B cell (primary cell): Measurements from ENCODE around the gene DIP2A. TPM values are rescaled to one million over a fixed set of nuclear protein-coding genes. Genes with fewer than 3 reads are reported as not detected.

Experiments used
- ATAC-seq: fragments of 200-7000 bp; cut with Tn5 transposase; one replicate; pipeline ENCODE4 v1.10.0; 2021; ENCODE audit warnings: low read depth, mild to moderate bottlenecking, moderate number of reproducible peaks, moderate library complexity
- CTCF ChIA-PET: fragments of 350-600 bp; sonication (Branson Sonifier 250); formaldehyde crosslinking; loops from one replicate; lab custom pipeline; 2021; ENCODE audit warnings: antibody characterized with exemption, inconsistent platforms; lab: Charles Lee
- POLR2A ChIA-PET: fragments of 350-600 bp; sonication (Branson Sonifier 250); formaldehyde crosslinking; loops from one replicate; lab custom pipeline; 2021; ENCODE audit warnings: antibody characterized with exemption; lab: Charles Lee
- DNase-seq: peaks from one replicate; pipeline ENCODE4 v3.0.0; 2013
- H2AFZ ChIP-seq: 2 replicates; pipeline ENCODE4 v1.6.1; 2012; ENCODE audit warnings: mild to moderate bottlenecking, low read depth, low read length; ENCODE audit not compliant: insufficient read depth, poor library complexity, severe bottlenecking
- H3K27ac ChIP-seq, 2 donors: 1 replicate in 1 of 2; 2 replicates in 1 of 2; pipeline ENCODE4 v1.5.1; 2012 to 2013; ENCODE audit warnings: low read length in 2 of 2, mild to moderate bottlenecking in 2 of 2, moderate library complexity in 1 of 2
- H3K27me3 ChIP-seq, 4 experiments: fragments of 200-600 bp in 1 of 4; sonication (generic) in 1 of 4; replicated peaks in 1 of 4; 1 replicate in 2 of 4; 2 replicates in 2 of 4; pipeline versions ENCODE4 v1.6.1 to v1.7.0; 2013 to 2016; ENCODE audit warnings: low read length in 3 of 4, mild to moderate bottlenecking in 2 of 4, mixed read lengths in 1 of 4, moderate library complexity in 1 of 4; ENCODE audit not compliant: insufficient read depth in 4 of 4, control insufficient read depth in 3 of 4; ENCODE audit errors: control extremely low read depth in 1 of 4
- H3K36me3 ChIP-seq, 2 experiments: replicated peaks in 1 of 2; 1 replicate in 1 of 2; 2 replicates in 1 of 2; pipeline versions ENCODE4 v1.6.1 to v1.7.1; 2013; ENCODE audit warnings: low read length in 1 of 2; ENCODE audit not compliant: insufficient read depth in 2 of 2, control insufficient read depth in 1 of 2; ENCODE audit errors: control extremely low read depth in 1 of 2, extremely low read depth in 1 of 2
- H3K4me1 ChIP-seq, 2 donors: fragments of 200-600 bp in 1 of 2; sonication (generic) in 1 of 2; 1 replicate in 1 of 2; 2 replicates in 1 of 2; pipeline versions ENCODE4 v1.5.1 to v1.6.1; 2013 to 2017; ENCODE audit warnings: low read length in 2 of 2; ENCODE audit not compliant: control insufficient read depth in 2 of 2, insufficient read depth in 2 of 2
- H3K4me2 ChIP-seq: replicated peaks from 2 replicates; pipeline ENCODE3; 2012; ENCODE audit warnings: mild to moderate bottlenecking, low read depth, low read length; ENCODE audit not compliant: poor library complexity, severe bottlenecking
- H3K4me3 ChIP-seq, 5 experiments: fragments of 200-600 bp in 1 of 5; sonication (generic) in 1 of 5; 1 replicate in 3 of 5; 2 replicates in 2 of 5; pipeline versions ENCODE4 v1.5.1 to v1.7.0; 2011 to 2016; ENCODE audit warnings: low read length in 4 of 5, mild to moderate bottlenecking in 4 of 5, low read depth in 2 of 5, control low read depth in 1 of 5, moderate library complexity in 1 of 5; ENCODE audit not compliant: insufficient read depth in 1 of 5; ENCODE audit errors: control extremely low read depth in 1 of 5, extremely low read depth in 1 of 5
- H3K79me2 ChIP-seq: fragments of 200-600 bp; sonication (generic); one replicate; pipeline ENCODE4 v1.6.0; 2016; ENCODE audit warnings: low read length; ENCODE audit not compliant: control insufficient read depth, insufficient read depth
- H3K9ac ChIP-seq: fragments of 200-600 bp; sonication (generic); 2 replicates; pipeline ENCODE4 v1.6.1; 2017; ENCODE audit warnings: mild to moderate bottlenecking, low read length, moderate library complexity
- H3K9me3 ChIP-seq, 3 donors: one replicate each; pipeline versions ENCODE4 v1.6.1 to v1.7.1; 2013; ENCODE audit warnings: low read length in 2 of 3; ENCODE audit not compliant: control insufficient read depth in 2 of 3, insufficient read depth in 1 of 3; ENCODE audit errors: control extremely low read depth in 1 of 3
- H4K20me1 ChIP-seq: 2 replicates; pipeline ENCODE4 v1.6.0; 2012; ENCODE audit warnings: mild to moderate bottlenecking, low read length; ENCODE audit not compliant: insufficient read depth, control insufficient read depth, poor library complexity, severe bottlenecking
- H3K27ac Mint-ChIP-seq: one replicate; pipeline ENCODE4 v1.8.0; 2021; ENCODE audit warnings: mixed read lengths
- H3K27me3 Mint-ChIP-seq: one replicate; pipeline ENCODE4 v1.8.0; 2021; ENCODE audit warnings: mixed read lengths
- H3K4me1 Mint-ChIP-seq: one replicate; pipeline ENCODE4 v1.8.0; 2021; ENCODE audit warnings: mixed read lengths
- H3K4me3 Mint-ChIP-seq: one replicate; pipeline ENCODE4 v1.8.0; 2021; ENCODE audit warnings: mixed read lengths
- H3K9me3 Mint-ChIP-seq: one replicate; pipeline ENCODE4 v1.8.0; 2022; ENCODE audit warnings: mixed read lengths; ENCODE audit not compliant: insufficient read depth
- CTCF ChIP-seq: fragments of 200-600 bp; IDR thresholded peaks from one replicate; pipeline ENCODE4 v1.8.0; 2022; ENCODE audit warnings: antibody characterized with exemption, mild to moderate bottlenecking
- EZH2 ChIP-seq: IDR thresholded peaks from 2 replicates; pipeline ENCODE4 v1.6.1; 2012; ENCODE audit warnings: borderline replicate concordance, low read depth, mild to moderate bottlenecking, moderate library complexity, low read length; ENCODE audit not compliant: insufficient read depth, poor library complexity, severe bottlenecking
- WGBS: methylation state at CpG from one replicate; pipeline ENCODE4 v1.1.5; 2013; ENCODE audit warnings: missing lambda C conversion rate; ENCODE audit not compliant: insufficient coverage; 5-methylcytosine and 5-hydroxymethylcytosine counted together
- intact Hi-C: fragments of 100-400 bp; cut with micrococcal nuclease; formaldehyde crosslinking; loops from one replicate; pipeline ENCODE4 v1.10.0; 2022
- polyA plus RNA-seq: library from polyadenylated mRNA; depleted of rRNA; stranded (reverse); fragments of >200 nt; gene quantifications from 2 replicates; pipeline ENCODE4 v1.2.3, GENCODE V29; 2012
- total RNA-seq, 2 donors: library from RNA; stranded (reverse); fragments of 120-200 nt in 1 of 2; gene quantifications; 1 replicate in 1 of 2; 2 replicates in 1 of 2; pipeline versions ENCODE4 v1.2.3 to v1.2.4, GENCODE V29; 2013 to 2022

Gene DIP2A
- total and polyA plus RNA-seq, 2 donors (not counting 1 experiment from before 2014, with no cell fraction given): 40.4 to 59.0 TPM

DNA sequence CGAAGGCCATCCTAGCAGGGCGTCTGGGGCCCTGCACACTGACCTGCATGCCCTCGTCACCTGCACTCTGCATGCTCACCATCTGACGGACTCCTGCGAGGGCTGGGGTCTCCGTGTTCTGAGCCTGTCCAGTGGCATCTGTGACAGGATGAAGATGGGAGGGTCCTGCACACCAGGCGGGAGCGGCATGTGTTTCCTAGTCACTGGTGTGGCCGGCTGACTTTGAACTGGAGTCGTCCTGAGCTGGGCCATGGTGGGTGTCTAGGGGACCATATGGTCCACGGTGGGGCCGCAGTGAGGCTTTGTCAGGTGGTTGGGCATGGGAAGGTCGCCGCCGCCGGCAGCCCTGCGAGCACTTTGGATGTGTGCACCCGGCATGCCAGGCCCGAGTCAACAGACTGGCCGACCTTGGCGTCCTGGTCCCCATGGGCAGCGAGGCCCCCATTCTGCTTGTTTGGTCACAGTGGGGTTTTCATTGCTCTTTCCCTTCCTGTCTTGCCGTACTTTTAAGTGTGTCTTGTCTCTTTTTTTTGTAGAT, 16.7 kb upstream of the DIP2A start:
- CTCF ChIA-PET: no interaction called here
- intact Hi-C loops: no loop called here
- no peak for DNase-seq
- Histone ChIP-seq H3K4me2 (no peak overlapping the region), H3K79me2 (no peaks in the 10 kb centered on the region), H3K27ac (no peak overlapping the region), H2AFZ (no peak overlapping the region), H3K4me1 (no peaks in the 10 kb centered on the region), H3K4me3 (no peak overlapping the region), H3K27me3 (no peaks in the 10 kb centered on the region), H3K9me3 (peaks cover 0 to 3% (median 0%) of the 10 kb centered on the region in 3 donors), H3K9ac (no peak overlapping the region), H3K36me3 (peaks cover 0 to 26% of the 10 kb centered on the region in 2 experiments), H4K20me1 (no peaks in the 10 kb centered on the region)
- peaks cover 1% of the 10 kb centered on the region for H3K4me1 Mint-ChIP-seq
- H3K9me3 Mint-ChIP-seq: no peaks in the 10 kb centered on the region
- no peak overlapping the region for H3K27ac Mint-ChIP-seq
- WGBS: 98% methylated on average over 22 of the region's 23 CpGs
- no peak overlapping the region for H3K4me3 Mint-ChIP-seq
- POLR2A ChIA-PET: no interaction called here
- H3K27me3 Mint-ChIP-seq: no peaks in the 10 kb centered on the region
- no peak for ATAC-seq
- TF ChIP-seq EZH2 (no peak), CTCF (no peak)

GRCh38 chr21:46442938-46443337, 15.8 kb upstream of the DIP2A start:
- Mint-ChIP-seq H3K4me3 (no peak overlapping the region), H3K27me3 (no peaks in the 10 kb centered on the region), H3K4me1 (no peaks in the 10 kb centered on the region), H3K27ac (no peak overlapping the region), H3K9me3 (no peaks in the 10 kb centered on the region)
- ChIA-PET CTCF (no interaction called here), POLR2A (no interaction called here)
- no peak for DNase-seq
- no peak overlapping the region for H2AFZ ChIP-seq
- no peak for ATAC-seq
- no peak overlapping the region for H3K9ac ChIP-seq
- peaks cover 0 to 24% of the 10 kb centered on the region in 2 experiments for H3K36me3 ChIP-seq
- H3K4me1 ChIP-seq: no peaks in the 10 kb centered on the region
- peaks cover 0 to 7% (median 0%) of the 10 kb centered on the region in 3 donors for H3K9me3 ChIP-seq
- no peak overlapping the region for H3K27ac ChIP-seq
- TF ChIP-seq EZH2 (no peak), CTCF (no peak)
- intact Hi-C loops: no loop called here
- 86% methylated on average over 13 of the region's 15 CpGs for WGBS
- no peak overlapping the region for H3K4me2 ChIP-seq
- no peaks in the 10 kb centered on the region for H4K20me1 ChIP-seq
- no peaks in the 10 kb centered on the region for H3K27me3 ChIP-seq
- no peak overlapping the region for H3K4me3 ChIP-seq
- H3K79me2 ChIP-seq: no peaks in the 10 kb centered on the region
